HL-60/S4 (cell line): ENCODE data around the gene FAM83F.
"Not testable (repeated sequence)": the region's sequence is repeated elsewhere in the genome, so short reads cannot be mapped to it uniquely, and the experiment has no call there.

Experiments
- in situ Hi-C: fragments of 300-500 bp; cut with MboI; formaldehyde crosslinking; loops from 2 replicates; pipeline ENCODE4 v1.14.3; 2022; ENCODE audit warnings: low sequenced_read_pairs

The FAM83F gene

DNA sequence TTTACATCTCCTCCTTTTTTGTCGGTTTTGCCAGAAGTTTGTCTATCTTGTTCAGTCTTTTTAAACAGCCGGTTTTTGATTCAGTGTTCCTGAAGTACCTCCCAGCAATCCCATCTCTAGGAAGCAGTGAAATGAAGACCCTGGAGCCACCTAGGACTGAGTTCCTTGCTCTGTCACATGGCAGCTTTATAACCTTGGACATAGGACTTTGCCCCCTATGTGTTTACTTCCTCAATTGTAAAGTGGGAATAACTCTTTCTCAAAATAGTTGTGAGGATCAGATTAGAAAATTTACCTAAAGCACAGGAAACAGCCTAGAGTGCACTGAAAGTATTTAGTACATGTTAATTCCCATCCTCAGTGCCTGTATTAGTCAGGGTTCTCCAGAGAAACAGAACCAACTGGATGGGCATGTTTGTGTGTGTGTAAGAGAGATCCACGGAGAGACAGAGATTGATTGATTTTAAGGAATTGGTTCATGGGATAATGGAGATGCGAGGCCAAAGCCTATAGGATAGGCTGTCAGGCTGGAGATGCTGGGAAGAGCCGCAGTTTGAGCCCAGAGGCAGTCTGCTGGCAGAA lies 20.0 kb downstream of the FAM83F start:
- in situ Hi-C loops, result no loop called here

DNA sequence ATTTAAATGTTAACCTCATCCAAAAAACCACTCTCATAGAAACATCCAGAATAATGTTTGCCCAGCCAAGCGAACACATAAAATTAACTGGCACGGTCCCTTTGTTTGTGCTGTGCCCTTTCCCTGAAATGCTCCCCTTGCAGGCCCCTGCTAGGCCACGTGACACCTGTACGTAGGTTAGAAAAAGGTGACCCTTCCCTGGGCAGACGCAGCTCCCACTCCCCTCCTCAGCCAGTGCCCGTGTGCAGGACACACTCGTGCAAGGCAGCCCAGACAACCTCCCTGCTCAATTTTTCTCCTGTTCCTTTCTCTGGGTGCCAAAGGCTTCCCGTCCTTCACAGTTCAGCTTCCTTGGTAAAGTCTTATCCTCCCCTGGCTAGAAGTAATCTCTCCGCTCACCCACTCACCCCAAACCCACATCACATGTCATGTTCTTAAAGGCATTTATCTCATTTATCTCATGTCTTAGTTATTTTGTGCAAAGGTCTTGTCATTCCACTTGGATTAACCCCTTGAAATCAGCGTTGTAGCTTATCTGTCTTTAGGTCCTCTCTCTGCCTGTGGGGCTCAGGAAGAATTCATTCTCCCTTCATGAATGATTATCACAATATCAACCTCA lies 20.7 kb downstream of the FAM83F start:
- in situ Hi-C loops, result no loop called here

DNA sequence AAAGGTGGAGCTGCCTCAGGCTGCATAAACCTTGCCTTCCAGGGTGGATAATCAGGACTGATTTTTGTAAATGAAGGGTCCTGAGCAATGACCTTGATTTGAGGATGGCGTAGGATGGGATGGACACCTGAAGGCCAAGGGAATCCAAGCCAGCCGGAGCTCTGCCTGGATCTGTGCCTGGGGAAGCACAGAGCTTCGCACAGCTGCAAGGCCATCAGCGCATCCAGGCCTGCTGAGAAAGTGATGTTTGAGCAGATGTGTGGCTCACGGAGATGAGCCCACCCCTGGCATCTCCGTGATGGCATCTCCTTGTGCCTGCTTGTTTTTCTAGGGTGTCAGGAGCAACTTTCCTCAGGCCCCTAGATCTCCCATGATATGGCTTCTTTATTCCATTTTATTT lies 23.3 kb downstream of the FAM83F start:
- in situ Hi-C loops, result no loop called here

- in situ Hi-C loops, result no loop called here
Observed at GRCh38 chr22:40019100-40019499, 24.3 kb downstream of the FAM83F start.

- in situ Hi-C loops, result no loop called here
Observed at GRCh38 chr22:40020956-40021355, 26.2 kb downstream of the FAM83F start.

DNA sequence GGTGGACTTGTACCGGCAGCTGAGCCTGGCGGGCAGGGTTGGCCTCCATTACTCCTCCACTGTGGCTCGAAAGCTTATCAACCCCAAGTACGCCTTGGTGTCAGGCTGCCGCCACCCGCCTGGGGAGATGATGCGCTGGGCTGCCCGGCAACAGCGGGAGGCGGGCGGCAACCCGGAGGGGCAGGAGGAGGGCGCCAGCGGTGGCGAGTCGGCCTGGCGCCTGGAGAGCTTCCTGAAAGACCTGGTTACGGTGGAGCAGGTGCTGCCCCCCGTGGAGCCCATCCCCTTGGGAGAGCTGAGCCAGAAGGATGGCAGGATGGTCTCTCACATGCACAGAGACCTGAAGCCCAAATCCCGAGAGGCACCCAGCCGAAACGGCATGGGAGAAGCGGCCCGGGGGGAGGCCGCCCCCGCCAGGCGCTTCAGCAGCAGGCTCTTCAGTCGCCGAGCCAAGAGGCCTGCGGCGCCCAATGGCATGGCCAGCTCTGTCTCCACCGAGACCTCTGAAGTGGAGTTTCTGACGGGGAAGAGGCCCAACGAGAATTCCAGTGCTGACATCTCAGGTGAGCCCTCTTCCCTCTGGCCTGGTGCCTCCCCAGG lies 26.7 kb downstream of the FAM83F start:
- in situ Hi-C loops, result no loop called here

GRCh38 chr22:40022536-40023240 lies 27.9 kb downstream of the FAM83F start:
- in situ Hi-C loops, result no loop called here

DNA sequence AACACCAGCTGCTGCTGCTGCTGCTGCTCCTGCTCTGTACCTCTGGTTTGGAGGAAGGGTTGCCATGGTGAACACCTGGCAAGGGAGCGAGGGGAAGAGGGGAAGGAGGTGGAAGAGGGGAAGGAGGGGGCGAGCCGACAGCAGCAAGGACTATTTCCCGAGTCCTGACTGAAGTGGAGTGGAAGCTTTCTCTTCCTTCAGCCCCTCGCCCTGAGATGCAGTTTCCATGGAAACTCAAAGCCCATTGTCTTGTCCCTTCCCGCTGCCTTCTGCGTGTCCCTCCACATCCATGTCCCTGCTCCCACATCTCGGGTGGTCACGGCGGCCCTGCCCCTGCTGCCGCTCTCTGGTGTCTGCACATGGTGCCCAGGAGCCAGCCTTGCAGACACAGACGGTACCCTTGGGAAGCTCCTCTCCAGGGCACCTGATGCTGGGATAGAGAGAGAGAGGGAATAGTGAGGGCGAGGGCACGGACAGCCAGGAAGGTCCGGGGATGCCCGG lies 28.6 kb downstream of the FAM83F start:
- in situ Hi-C loops, result no loop called here

DNA sequence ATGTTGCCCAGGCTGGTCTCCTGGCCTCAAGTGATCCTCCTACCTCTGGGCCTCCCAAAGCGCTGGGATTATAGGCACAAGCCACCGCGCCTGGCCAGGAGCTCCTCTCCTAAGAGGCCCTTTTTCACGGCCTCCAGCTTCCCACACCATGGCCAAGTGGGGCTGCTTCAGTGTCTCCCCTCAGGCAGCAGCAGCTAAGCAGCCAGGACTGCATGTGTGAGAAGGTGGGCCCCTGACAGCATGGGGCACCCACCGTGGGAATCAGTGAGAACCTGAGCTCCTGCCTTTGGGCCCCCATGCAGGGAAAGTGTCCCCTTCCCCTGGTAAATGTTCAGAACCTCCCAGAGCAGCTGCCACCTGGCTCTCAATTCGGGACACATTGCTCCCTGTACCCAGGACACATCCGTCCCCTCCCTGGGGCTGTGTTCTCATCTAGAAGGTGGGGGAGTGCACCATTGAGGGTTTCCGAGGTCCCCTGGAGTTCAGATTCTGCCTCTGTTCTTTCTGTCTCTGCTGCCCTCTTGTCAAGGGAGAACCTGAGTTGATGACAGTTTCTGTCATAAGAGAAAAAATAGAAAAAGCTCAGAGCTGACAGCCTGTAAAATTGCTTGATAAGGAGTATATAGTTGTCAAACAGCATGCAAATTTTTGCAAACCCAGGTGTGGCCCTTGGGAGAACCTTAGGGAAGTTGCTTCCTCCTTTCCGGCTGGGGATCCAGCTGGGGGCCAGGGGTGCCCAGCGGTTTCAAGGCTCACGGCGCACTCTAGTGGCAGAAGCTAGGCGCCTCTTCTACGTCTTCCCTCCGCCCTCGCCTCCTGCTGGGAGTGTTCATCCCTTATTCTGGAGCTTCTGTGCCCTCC lies 29.7 kb downstream of the FAM83F start:
- in situ Hi-C loops, result no loop called here

DNA sequence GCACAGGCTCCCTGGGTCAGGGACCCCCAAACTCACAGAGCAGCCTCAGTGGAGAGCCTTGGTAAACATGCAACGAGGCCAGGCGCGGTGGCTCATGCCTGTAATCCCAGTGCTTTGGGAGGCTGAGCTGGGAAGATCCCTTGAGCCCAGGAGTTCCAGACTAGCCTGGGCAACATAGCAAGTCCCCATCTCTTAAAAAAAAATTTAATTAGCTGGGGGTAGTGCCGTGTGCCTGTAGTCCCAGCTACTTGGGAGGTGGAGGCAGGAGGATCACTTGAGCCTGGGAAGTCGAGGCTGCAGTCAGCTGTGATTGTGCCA lies 30.3 kb downstream of the FAM83F start:
- in situ Hi-C loops, result not testable (repeated sequence)

GRCh38 chr22:40025856-40026255 lies 31.1 kb downstream of the FAM83F start:
- in situ Hi-C loops, result no loop called here

DNA sequence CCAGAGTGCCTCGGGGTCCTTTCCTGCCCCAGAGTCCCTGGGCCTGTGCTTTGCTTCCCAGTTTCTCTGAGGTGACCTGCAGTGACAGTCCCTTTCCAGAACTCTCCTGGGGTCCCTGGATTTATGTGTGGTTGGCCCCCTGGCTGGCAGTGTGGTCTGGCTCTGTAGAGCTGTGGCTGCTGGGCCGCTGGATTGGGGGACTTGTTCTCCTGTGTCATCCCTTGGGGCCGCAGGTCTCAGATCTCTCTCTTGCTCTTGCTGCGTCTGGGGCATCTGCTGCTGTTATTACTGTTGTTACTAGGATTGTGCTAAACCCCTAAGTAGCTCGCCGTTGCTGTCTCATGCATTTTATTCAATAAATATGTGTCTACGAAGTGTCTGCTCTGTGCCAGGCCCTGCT lies 31.9 kb downstream of the FAM83F start:
- in situ Hi-C loops, result no loop called here

DNA sequence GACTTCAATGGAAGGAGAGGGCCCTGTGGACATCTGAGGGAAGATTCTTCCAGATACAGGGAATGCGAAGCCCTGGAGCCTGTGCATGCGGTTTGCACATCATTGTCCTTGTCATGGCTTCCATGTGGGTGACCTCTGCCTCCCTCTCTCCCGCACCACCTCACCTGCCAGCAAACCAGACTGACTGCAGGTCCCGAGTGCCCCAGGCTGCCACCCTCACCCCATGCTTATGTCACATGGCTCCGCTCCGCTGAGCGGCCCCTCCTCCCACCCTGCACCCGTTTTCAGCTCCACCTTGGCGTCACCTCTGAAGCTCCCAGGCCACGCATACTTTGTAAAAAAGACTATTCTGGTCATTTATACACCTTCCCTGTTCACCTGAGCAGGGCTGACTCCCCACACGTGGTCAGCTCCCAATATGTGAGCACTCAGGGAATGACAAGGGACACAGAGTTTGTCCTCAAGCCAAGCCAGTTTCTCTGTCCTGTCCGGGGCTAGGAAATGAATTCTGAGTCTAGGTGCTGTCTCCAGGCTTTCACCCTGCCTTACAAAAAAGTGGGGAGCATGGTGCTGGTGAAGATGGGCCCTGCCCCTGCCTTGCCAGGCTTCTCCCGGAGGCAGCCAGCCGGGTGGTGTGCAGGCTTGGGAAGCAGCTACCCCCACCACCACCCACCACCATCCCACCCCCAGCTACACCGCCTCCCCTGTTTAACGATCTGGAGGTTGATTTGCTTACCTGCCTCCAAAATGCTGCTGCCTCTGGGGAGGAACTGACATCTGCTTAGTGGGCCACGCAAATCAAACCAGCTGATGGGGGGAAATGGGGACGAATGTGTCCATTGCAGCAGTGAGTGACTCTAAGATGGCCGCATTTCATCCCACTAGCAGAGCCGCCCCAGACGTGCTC lies 32.7 kb downstream of the FAM83F start:
- in situ Hi-C loops, result no loop called here

- in situ Hi-C loops, result no loop called here
Observed at GRCh38 chr22:40028098-40028425, 33.3 kb downstream of the FAM83F start.

DNA sequence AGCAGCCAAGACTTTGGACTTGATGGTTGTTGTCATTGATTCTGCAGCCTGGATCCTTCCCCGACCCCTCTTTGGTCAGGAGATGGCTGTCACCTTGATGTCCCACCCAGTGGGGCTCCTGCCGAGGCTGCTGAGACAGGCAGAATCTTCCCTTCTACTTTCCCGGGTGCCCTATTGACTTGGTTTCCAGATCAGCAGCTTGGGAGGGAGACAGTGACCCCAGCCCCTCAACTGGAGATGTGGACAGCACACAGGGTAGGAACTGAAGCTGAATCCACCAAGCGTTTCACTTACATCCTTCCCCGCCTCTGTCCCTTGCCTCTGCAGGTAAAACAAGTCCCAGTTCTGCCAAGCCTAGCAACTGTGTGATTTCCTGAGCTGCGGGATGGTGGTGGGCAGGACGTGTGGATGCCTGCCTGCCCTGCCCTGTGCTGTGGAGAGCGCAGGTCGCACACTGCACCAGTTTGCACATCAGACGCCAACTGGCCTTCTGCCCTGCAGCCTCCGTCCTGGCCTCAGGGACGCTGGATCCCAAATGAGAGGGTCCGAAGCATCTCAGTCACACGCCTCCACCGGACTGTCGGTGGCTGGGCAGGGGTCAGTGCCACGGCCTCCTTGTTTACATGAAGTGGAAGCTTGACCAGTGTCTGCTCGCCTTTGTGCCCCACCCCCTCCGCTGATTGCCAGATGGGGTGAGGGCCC lies 34.6 kb downstream of the FAM83F start:
- in situ Hi-C loops, result no loop called here

GRCh38 chr22:40030026-40030757 lies 35.4 kb downstream of the FAM83F start:
- in situ Hi-C loops, result no loop called here

GRCh38 chr22:40030758-40031095 lies 36.0 kb downstream of the FAM83F start:
- in situ Hi-C loops, result no loop called here

- in situ Hi-C loops, result no loop called here
Observed at GRCh38 chr22:40031766-40032470, 37.2 kb downstream of the FAM83F start.
